Panc1 (cell line): Measurements from ENCODE around the gene TNFRSF14.

ENCODE experiments used
- POLR2AphosphoS5 ChIP-seq: IDR thresholded peaks from 2 replicates; pipeline ENCODE4 v1.6.1; 2012; ENCODE audit warnings: mild to moderate bottlenecking, low read depth, low read length, moderate library complexity
- REST ChIP-seq, 2 experiments: IDR thresholded peaks; 2 replicates each; pipeline ENCODE4 v1.6.1; 2011 to 2012; ENCODE audit warnings: low read depth in 2 of 2, control low read depth in 1 of 2, low read length in 1 of 2, mild to moderate bottlenecking in 1 of 2, moderate library complexity in 1 of 2; ENCODE audit not compliant: insufficient read depth in 1 of 2
- TF ChIP-seq, protein P1 (sequence below): fragments of 450-650 bp; IDR thresholded peaks from 2 replicates; pipeline ENCODE4 v1.5.1; 2017; ENCODE audit warnings: mild to moderate bottlenecking

GRCh38 chr1:2514863-2515762 is 41.1 kb upstream of the TNFRSF14 start:
- TF ChIP-seq, protein P1, sequence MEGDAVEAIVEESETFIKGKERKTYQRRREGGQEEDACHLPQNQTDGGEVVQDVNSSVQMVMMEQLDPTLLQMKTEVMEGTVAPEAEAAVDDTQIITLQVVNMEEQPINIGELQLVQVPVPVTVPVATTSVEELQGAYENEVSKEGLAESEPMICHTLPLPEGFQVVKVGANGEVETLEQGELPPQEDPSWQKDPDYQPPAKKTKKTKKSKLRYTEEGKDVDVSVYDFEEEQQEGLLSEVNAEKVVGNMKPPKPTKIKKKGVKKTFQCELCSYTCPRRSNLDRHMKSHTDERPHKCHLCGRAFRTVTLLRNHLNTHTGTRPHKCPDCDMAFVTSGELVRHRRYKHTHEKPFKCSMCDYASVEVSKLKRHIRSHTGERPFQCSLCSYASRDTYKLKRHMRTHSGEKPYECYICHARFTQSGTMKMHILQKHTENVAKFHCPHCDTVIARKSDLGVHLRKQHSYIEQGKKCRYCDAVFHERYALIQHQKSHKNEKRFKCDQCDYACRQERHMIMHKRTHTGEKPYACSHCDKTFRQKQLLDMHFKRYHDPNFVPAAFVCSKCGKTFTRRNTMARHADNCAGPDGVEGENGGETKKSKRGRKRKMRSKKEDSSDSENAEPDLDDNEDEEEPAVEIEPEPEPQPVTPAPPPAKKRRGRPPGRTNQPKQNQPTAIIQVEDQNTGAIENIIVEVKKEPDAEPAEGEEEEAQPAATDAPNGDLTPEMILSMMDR = no peak; the same call in 1 of the 2 replicates
- TF ChIP-seq POLR2AphosphoS5 (no peak), REST (IDR thresholded peaks at IDR 0.05; ENCODE audit: insufficient read depth in 1 of 2, low read depth in 2 of 2, low read length in 1 of 2) (no peak)
